IMR-90 (cell line): Measurements from ENCODE around the gene AGGF1. TPM values are rescaled to one million over a fixed set of nuclear protein-coding genes. Genes with fewer than 3 reads are reported as not detected.
A peak's percentile ranks its signal among the peaks of the same experiment; 100 is the strongest.

Experiments
- ATAC-seq: fragments of 200-7000 bp; cut with Tn5 transposase; 2 replicates; pipeline ENCODE4 v1.9.1; 2020; ENCODE audit warnings: low read depth, mild to moderate bottlenecking, moderate library complexity
- BruUV-seq: library from RNA; stranded (reverse); fragments of 400-500 nt; replicated peaks from 2 replicates; lab custom pipeline; 2021; lab: Mats Ljungman, UMichigan
- CTCF ChIA-PET: fragments of 300-600 bp; formaldehyde crosslinking; extraction: SDS; loops from one replicate; lab custom pipeline; 2021; ENCODE audit warnings: antibody characterized with exemption; lab: Yijun Ruan, JAX
- POLR2A ChIA-PET: fragments of 300-600 bp; sonication (Branson Sonifier 250); formaldehyde crosslinking; loops from one replicate; lab custom pipeline; 2022; ENCODE audit warnings: antibody characterized with exemption; ENCODE audit not compliant: unreplicated experiment; lab: Charles Lee
- DNase-seq: peaks from one replicate; pipeline ENCODE4 v3.0.0; 2013
- H2AFZ ChIP-seq: replicated peaks from 2 replicates; pipeline ENCODE3; 2013; ENCODE audit warnings: low read length, mild to moderate bottlenecking; ENCODE audit not compliant: poor library complexity
- H2AK5ac ChIP-seq: 2 replicates; pipeline ENCODE4 v1.6.1; 2013; ENCODE audit warnings: low read depth, low read length, inconsistent platforms
- H2AK9ac ChIP-seq: replicated peaks from 2 replicates; pipeline ENCODE3; 2013; ENCODE audit warnings: mild to moderate bottlenecking, low read depth, low read length, moderate library complexity; ENCODE audit not compliant: poor library complexity
- H2BK120ac ChIP-seq: 2 replicates; pipeline ENCODE4 v1.6.1; 2013; ENCODE audit warnings: low read depth, low read length, inconsistent platforms
- H2BK15ac ChIP-seq: 3 replicates; pipeline ENCODE4 v1.6.1; 2013; ENCODE audit warnings: low read depth, low read length, inconsistent platforms
- H2BK20ac ChIP-seq: 2 replicates; pipeline ENCODE4 v1.6.1; 2013; ENCODE audit warnings: low read depth, mild to moderate bottlenecking, inconsistent platforms, low read length, moderate library complexity
- H2BK5ac ChIP-seq: 2 replicates; pipeline ENCODE4 v1.6.1; 2013; ENCODE audit warnings: mild to moderate bottlenecking, low read depth, low read length, inconsistent platforms; ENCODE audit not compliant: poor library complexity, severe bottlenecking
- H3K14ac ChIP-seq: replicated peaks from 2 replicates; pipeline ENCODE4 v1.6.1; 2013; ENCODE audit warnings: low read depth, low read length, inconsistent platforms
- H3K18ac ChIP-seq: 2 replicates; pipeline ENCODE4 v1.6.1; 2013; ENCODE audit warnings: low read depth, low read length, control low read depth
- H3K23ac ChIP-seq: 2 replicates; pipeline ENCODE4 v1.6.1; 2013; ENCODE audit warnings: low read depth, low read length, inconsistent platforms
- H3K27ac ChIP-seq: 2 replicates; pipeline ENCODE4 v1.5.1; 2013; ENCODE audit warnings: mild to moderate bottlenecking, control low read depth, low read length; ENCODE audit not compliant: insufficient read depth
- H3K27me3 ChIP-seq: 2 replicates; pipeline ENCODE4 v1.6.1; 2013; ENCODE audit warnings: low read length; ENCODE audit not compliant: control insufficient read depth, insufficient read depth
- H3K36me3 ChIP-seq: 2 replicates; pipeline ENCODE4 v1.6.1; 2013; ENCODE audit warnings: low read length, mixed read lengths; ENCODE audit not compliant: control insufficient read depth, insufficient read depth
- H3K4ac ChIP-seq: 2 replicates; pipeline ENCODE4 v1.6.1; 2013; ENCODE audit warnings: low read depth, low read length, inconsistent platforms
- H3K4me1 ChIP-seq: 2 replicates; pipeline ENCODE4 v1.6.1; 2013; ENCODE audit warnings: low read length, mixed read lengths; ENCODE audit not compliant: control insufficient read depth, insufficient read depth
- H3K4me2 ChIP-seq: 2 replicates; pipeline ENCODE4 v1.6.1; 2013; ENCODE audit warnings: low read depth, mild to moderate bottlenecking, control low read depth, low read length, moderate library complexity
- H3K4me3 ChIP-seq: 2 replicates; pipeline ENCODE4 v1.5.1; 2013; ENCODE audit warnings: low read depth, mild to moderate bottlenecking, control low read depth, low read length, moderate library complexity; ENCODE audit not compliant: insufficient read depth
- H3K56ac ChIP-seq: 2 replicates; pipeline ENCODE4 v1.6.1; 2013; ENCODE audit warnings: low read length, inconsistent platforms; ENCODE audit not compliant: insufficient read depth; ENCODE audit errors: extremely low read depth
- H3K79me1 ChIP-seq, 2 experiments: 2 replicates each; pipeline ENCODE4 v1.6.1; 2013; ENCODE audit warnings: low read length in 2 of 2, inconsistent platforms in 1 of 2, low read depth in 1 of 2
- H3K9ac ChIP-seq: 2 replicates; pipeline ENCODE4 v1.6.1; 2013; ENCODE audit warnings: low read depth, low read length, control low read depth
- H3K9me1 ChIP-seq: 2 replicates; pipeline ENCODE4 v1.6.1; 2013; ENCODE audit warnings: low read length, inconsistent platforms; ENCODE audit not compliant: insufficient read depth
- H3K9me3 ChIP-seq: 2 replicates; pipeline ENCODE4 v1.6.1; 2013; ENCODE audit warnings: low read length; ENCODE audit not compliant: control insufficient read depth, insufficient read depth
- H4K20me1 ChIP-seq: 2 replicates; pipeline ENCODE4 v1.6.1; 2013; ENCODE audit warnings: low read length, inconsistent platforms; ENCODE audit not compliant: insufficient read depth
- H4K5ac ChIP-seq: 2 replicates; pipeline ENCODE4 v1.6.1; 2013; ENCODE audit warnings: mild to moderate bottlenecking, low read depth, low read length, control low read depth
- H4K8ac ChIP-seq, 2 experiments: 2 replicates each; pipeline ENCODE4 v1.6.1; 2013; ENCODE audit warnings: low read depth in 2 of 2, low read length in 2 of 2, control low read depth in 1 of 2, inconsistent platforms in 1 of 2
- H4K91ac ChIP-seq: 2 replicates; pipeline ENCODE4 v1.6.1; 2013; ENCODE audit warnings: low read depth, low read length, inconsistent platforms; ENCODE audit not compliant: insufficient read depth
- BHLHE40 ChIP-seq: fragments of 150-350 bp; IDR thresholded peaks from 2 replicates; pipeline ENCODE4 v1.6.1; 2016; ENCODE audit warnings: mild to moderate bottlenecking, low read depth, low read length
- CEBPB ChIP-seq: IDR thresholded peaks from 2 replicates; pipeline ENCODE4 v1.6.1; 2012; ENCODE audit warnings: low read depth, low read length, improper control_type of control experiment
- FOS ChIP-seq: fragments of 150-350 bp; IDR thresholded peaks from 2 replicates; pipeline ENCODE4 v1.6.1; 2016; ENCODE audit warnings: low read depth, low read length
- MAFK ChIP-seq: IDR thresholded peaks from 2 replicates; pipeline ENCODE4 v1.6.1; 2012; ENCODE audit warnings: low read depth, low read length, improper control_type of control experiment
- MAZ ChIP-seq: IDR thresholded peaks from 2 replicates; pipeline ENCODE4 v1.6.1; 2012; ENCODE audit warnings: low read depth, mild to moderate bottlenecking, low read length, improper control_type of control experiment, moderate library complexity, borderline replicate concordance
- MXI1 ChIP-seq: IDR thresholded peaks from 2 replicates; pipeline ENCODE4 v1.6.1; 2012; ENCODE audit warnings: low read depth, mild to moderate bottlenecking, low read length, moderate library complexity, borderline replicate concordance
- NFE2L2 ChIP-seq: fragments of 150-350 bp; IDR thresholded peaks from 2 replicates; pipeline ENCODE4 v1.6.1; 2016; ENCODE audit warnings: low read depth, mild to moderate bottlenecking, low read length
- POLR2A ChIP-seq: IDR thresholded peaks from 2 replicates; pipeline ENCODE4 v1.6.1; 2012; ENCODE audit warnings: mild to moderate bottlenecking, low read depth, low read length
- RAD21 ChIP-seq: IDR thresholded peaks from 2 replicates; pipeline ENCODE4 v1.6.1; 2012; ENCODE audit warnings: low read length, improper control_type of control experiment
- RFX5 ChIP-seq: IDR thresholded peaks from 2 replicates; pipeline ENCODE4 v1.8.0; 2012; ENCODE audit warnings: low read depth, mild to moderate bottlenecking, low read length, moderate library complexity
- SMC3 ChIP-seq: fragments of 150-350 bp; IDR thresholded peaks from 2 replicates; pipeline ENCODE4 v1.6.1; 2016; ENCODE audit warnings: low read depth, mild to moderate bottlenecking, antibody characterized with exemption, low read length, moderate library complexity
- WGBS, 2 experiments: methylation state at CpG; one replicate each; pipeline versions ENCODE4 v1.1.5 to v1.1.7; 2013; ENCODE audit warnings: missing lambda C conversion rate in 2 of 2; ENCODE audit not compliant: insufficient read length in 1 of 2; ENCODE audit errors: extremely low coverage in 2 of 2; 5-methylcytosine and 5-hydroxymethylcytosine counted together
- dilution Hi-C: fragments of 300-500 bp; cut with HindIII; formaldehyde crosslinking; loops from one replicate; pipeline ENCODE4 v1.14.3; 2018; ENCODE audit warnings: low sequenced_read_pairs; ENCODE audit not compliant: unreplicated experiment
- in situ Hi-C: fragments of 300-500 bp; cut with MboI; formaldehyde crosslinking; loops from 3 replicates; pipeline ENCODE4 v1.14.3; 2019; ENCODE audit warnings: low sequenced_read_pairs, inconsistent platforms, mixed read lengths
- intact Hi-C: fragments of 100-400 bp; cut with micrococcal nuclease; formaldehyde crosslinking; loops from 2 replicates; pipeline ENCODE4 v1.10.0; 2022
- polyA plus RNA-seq, 3 experiments: library from polyadenylated mRNA; depleted of rRNA; stranded (reverse); fragments of >200 nt; gene quantifications; 2 replicates each; pipeline ENCODE4 v1.2.3, GENCODE V29; 2012; ENCODE audit warnings: low replicate concordance in 1 of 3
- total RNA-seq: library from RNA; depleted of rRNA; stranded (reverse); fragments of >200 nt; gene quantifications from 2 replicates; pipeline ENCODE4 v1.2.3, GENCODE V29; 2012
- TF ChIP-seq, protein P1 (sequence below): fragments of 150-350 bp; IDR thresholded peaks from 2 replicates; pipeline ENCODE4 v1.6.1; 2017; ENCODE audit warnings: mild to moderate bottlenecking, antibody characterized with exemption, low read length, low read depth
- TF ChIP-seq, protein P2 (sequence below): conservative IDR thresholded peaks from 2 replicates; pipeline ENCODE4 v1.5.1; 2012; ENCODE audit warnings: mild to moderate bottlenecking, low read depth, low read length, improper control_type of control experiment

AGGF1 gene
- total and polyA plus RNA-seq, 2 of the 4 experiments (the other 2 are of a cell fraction), result 7.3 to 8.4 TPM

DNA sequence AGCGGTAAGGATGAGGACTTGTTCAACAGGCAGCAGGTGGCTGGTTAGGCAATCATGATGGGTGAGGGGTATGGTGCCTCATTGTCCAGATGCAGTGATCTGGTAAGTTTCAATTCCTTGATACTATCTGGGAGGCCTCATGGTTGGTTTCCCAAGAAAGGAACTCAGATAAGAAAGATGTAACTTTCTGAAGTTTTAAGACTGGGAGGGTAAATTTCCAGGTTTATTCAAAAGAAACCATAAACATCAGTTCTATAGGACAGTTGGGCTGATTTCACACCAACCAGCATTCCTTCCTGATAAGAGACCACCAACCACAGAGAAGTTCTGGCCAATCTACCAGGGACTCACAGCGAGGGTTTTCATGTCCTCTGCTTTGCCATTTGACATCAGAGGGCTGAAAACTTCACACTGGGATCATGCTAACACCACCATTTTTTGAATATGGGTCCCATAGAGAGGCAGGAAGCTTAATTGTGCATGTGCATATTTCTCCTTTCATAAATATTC is 773 bp upstream of the AGGF1 start:
- no TSS peak for BruUV-seq

More for the DNA sequence above, 773 bp upstream of the AGGF1 start:
- Histone ChIP-seq H2AK9ac (no peak overlapping the region), H2BK5ac (no peak overlapping the region), H3K4me2 (no peak overlapping the region; the same call in 1 of the 2 replicates), H3K14ac (no peak overlapping the region), H3K4me3 (no peak overlapping the region), H3K18ac (no peak overlapping the region), H3K23ac (no peak overlapping the region), H3K27ac (no peak overlapping the region), H3K56ac (no peak overlapping the region), H3K9ac (no peak overlapping the region), H2BK20ac (no peak overlapping the region), H3K79me1 (peaks cover 8 to 27% of the 10 kb centered on the region in 2 experiments), H3K36me3 (no peaks in the 10 kb centered on the region), H2BK15ac (no peak overlapping the region), H2AFZ (peak overlapping the region; percentile 1), H3K4me1 (peaks cover 2% of the 10 kb centered on the region), H3K9me1 (0 out of 2 replicates have a peak, but pooled peaks cover 2% of the 10 kb centered on the region), H2BK120ac (no peak overlapping the region), H3K4ac (no peak overlapping the region; the same call in 1 of the 2 replicates), H4K8ac (peak overlapping the region; percentile 64 to 90), H3K27me3 (peaks cover 2% of the 10 kb centered on the region), H4K20me1 (no peaks in the 10 kb centered on the region), H2AK5ac (no peak overlapping the region; the same call in 1 of the 2 replicates), H3K9me3 (no peaks in the 10 kb centered on the region; the same call in 1 of the 2 replicates), H4K5ac (peak overlapping the region; percentile 96), H4K91ac (no peak overlapping the region)
- DNase-seq (no peak), ATAC-seq (no peak)
- ChIA-PET CTCF (no interaction called here), POLR2A (no interaction called here)
- intact Hi-C loops, result no loop called here
- in situ Hi-C loops, result no loop called here
- TF ChIP-seq CEBPB, result no peak
- TF ChIP-seq NFE2L2, result no peak
- TF ChIP-seq MAZ, result no peak
- TF ChIP-seq RFX5, result no peak
- TF ChIP-seq MAFK, result no peak
- TF ChIP-seq, protein P1, sequence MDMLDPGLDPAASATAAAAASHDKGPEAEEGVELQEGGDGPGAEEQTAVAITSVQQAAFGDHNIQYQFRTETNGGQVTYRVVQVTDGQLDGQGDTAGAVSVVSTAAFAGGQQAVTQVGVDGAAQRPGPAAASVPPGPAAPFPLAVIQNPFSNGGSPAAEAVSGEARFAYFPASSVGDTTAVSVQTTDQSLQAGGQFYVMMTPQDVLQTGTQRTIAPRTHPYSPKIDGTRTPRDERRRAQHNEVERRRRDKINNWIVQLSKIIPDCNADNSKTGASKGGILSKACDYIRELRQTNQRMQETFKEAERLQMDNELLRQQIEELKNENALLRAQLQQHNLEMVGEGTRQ, result no peak
- TF ChIP-seq FOS, result no peak
- TF ChIP-seq, protein P2, sequence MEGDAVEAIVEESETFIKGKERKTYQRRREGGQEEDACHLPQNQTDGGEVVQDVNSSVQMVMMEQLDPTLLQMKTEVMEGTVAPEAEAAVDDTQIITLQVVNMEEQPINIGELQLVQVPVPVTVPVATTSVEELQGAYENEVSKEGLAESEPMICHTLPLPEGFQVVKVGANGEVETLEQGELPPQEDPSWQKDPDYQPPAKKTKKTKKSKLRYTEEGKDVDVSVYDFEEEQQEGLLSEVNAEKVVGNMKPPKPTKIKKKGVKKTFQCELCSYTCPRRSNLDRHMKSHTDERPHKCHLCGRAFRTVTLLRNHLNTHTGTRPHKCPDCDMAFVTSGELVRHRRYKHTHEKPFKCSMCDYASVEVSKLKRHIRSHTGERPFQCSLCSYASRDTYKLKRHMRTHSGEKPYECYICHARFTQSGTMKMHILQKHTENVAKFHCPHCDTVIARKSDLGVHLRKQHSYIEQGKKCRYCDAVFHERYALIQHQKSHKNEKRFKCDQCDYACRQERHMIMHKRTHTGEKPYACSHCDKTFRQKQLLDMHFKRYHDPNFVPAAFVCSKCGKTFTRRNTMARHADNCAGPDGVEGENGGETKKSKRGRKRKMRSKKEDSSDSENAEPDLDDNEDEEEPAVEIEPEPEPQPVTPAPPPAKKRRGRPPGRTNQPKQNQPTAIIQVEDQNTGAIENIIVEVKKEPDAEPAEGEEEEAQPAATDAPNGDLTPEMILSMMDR, result no peak
- TF ChIP-seq SMC3, result no peak
- no peak for TF ChIP-seq RAD21
- no peak for TF ChIP-seq POLR2A
- no peak for TF ChIP-seq BHLHE40
- TF ChIP-seq MXI1, result no peak
- 100% methylated on average over 1 of the region's 2 CpGs; no CpG with 5 or more reads in 1 of the 2 experiments for WGBS, 2 experiments
- dilution Hi-C loops, result no loop called here
